Astrocyte (in vitro differentiated cells and primary cell): ENCODE measurements around the gene TRPM2. TPM values are rescaled to one million over a fixed set of nuclear protein-coding genes. Genes with fewer than 3 reads are reported as not detected.
A peak's percentile ranks its signal among the peaks of the same experiment; 100 is the strongest.

Experiments used
- DNase-seq: peaks from one replicate; pipeline ENCODE4 v3.0.0-alpha.2; 2010; ENCODE audit warnings: low read depth
- FAIRE-seq: peaks from 2 replicates; lab custom pipeline; 2011; peaks lifted over from hg19 to GRCh38; lab: Jason Lieb, UNC
- H2AFZ ChIP-seq: 2 replicates; pipeline ENCODE4 v1.6.0; 2012; ENCODE audit warnings: low read depth, low read length, inconsistent platforms
- H3K27ac ChIP-seq: 2 replicates; pipeline ENCODE4 v1.5.1; 2011; ENCODE audit warnings: low read depth, low read length, inconsistent platforms
- H3K27me3 ChIP-seq: 2 replicates; pipeline ENCODE4 v1.6.0; 2011; ENCODE audit warnings: low read length, inconsistent platforms; ENCODE audit not compliant: insufficient read depth
- H3K36me3 ChIP-seq: 2 replicates; pipeline ENCODE4 v1.5.1; 2011; ENCODE audit warnings: low read length, inconsistent platforms; ENCODE audit not compliant: insufficient read depth
- H3K4me1 ChIP-seq: 2 replicates; pipeline ENCODE4 v1.5.1; 2011; ENCODE audit warnings: low read length, inconsistent platforms; ENCODE audit not compliant: insufficient read depth
- H3K4me2 ChIP-seq: 2 replicates; pipeline ENCODE4 v1.6.0; 2012; ENCODE audit warnings: low read length, inconsistent platforms
- H3K4me3 ChIP-seq: 2 replicates; pipeline ENCODE4 v1.5.1; 2011; ENCODE audit warnings: low read depth, mild to moderate bottlenecking, low read length, inconsistent platforms; ENCODE audit not compliant: insufficient read depth
- H3K79me2 ChIP-seq: 2 replicates; pipeline ENCODE4 v1.6.0; 2012; ENCODE audit warnings: mild to moderate bottlenecking, low read length, inconsistent platforms; ENCODE audit not compliant: insufficient read depth
- H3K9ac ChIP-seq: 2 replicates; pipeline ENCODE4 v1.6.0; 2012; ENCODE audit warnings: mild to moderate bottlenecking, low read length, inconsistent platforms
- H3K9me3 ChIP-seq: 2 replicates; pipeline ENCODE4 v1.5.1; 2012; ENCODE audit warnings: low read depth, mild to moderate bottlenecking, low read length, inconsistent platforms; ENCODE audit not compliant: insufficient read depth
- H4K20me1 ChIP-seq: 2 replicates; pipeline ENCODE4 v1.6.0; 2012; ENCODE audit warnings: low read length, inconsistent platforms; ENCODE audit not compliant: insufficient read depth
- H3K27ac Mint-ChIP-seq: one replicate; pipeline ENCODE4 v1.8.0; 2021; ENCODE audit warnings: mild to moderate bottlenecking, mixed read lengths; ENCODE audit not compliant: unreplicated experiment
- H3K27me3 Mint-ChIP-seq: one replicate; pipeline ENCODE4 v1.8.0; 2021; ENCODE audit warnings: low read depth, mixed read lengths; ENCODE audit not compliant: unreplicated experiment
- H3K36me3 Mint-ChIP-seq: one replicate; pipeline ENCODE4 v1.8.0; 2021; ENCODE audit warnings: low read depth, mixed read lengths; ENCODE audit not compliant: unreplicated experiment
- H3K4me1 Mint-ChIP-seq: one replicate; pipeline ENCODE4 v1.8.0; 2021; ENCODE audit warnings: low read depth, mixed read lengths; ENCODE audit not compliant: unreplicated experiment
- H3K4me3 Mint-ChIP-seq: one replicate; pipeline ENCODE4 v1.8.0; 2021; ENCODE audit warnings: mild to moderate bottlenecking, moderate library complexity, mixed read lengths; ENCODE audit not compliant: unreplicated experiment
- H3K9me3 Mint-ChIP-seq: one replicate; pipeline ENCODE4 v1.8.0; 2021; ENCODE audit warnings: mild to moderate bottlenecking, mixed read lengths; ENCODE audit not compliant: unreplicated experiment
- CTCF ChIP-seq: IDR thresholded peaks from 2 replicates; pipeline ENCODE4 v1.5.1; 2011; ENCODE audit warnings: low read depth, mild to moderate bottlenecking, inconsistent platforms, low read length, moderate library complexity; ENCODE audit not compliant: insufficient read depth
- EZH2 ChIP-seq: IDR thresholded peaks from 2 replicates; pipeline ENCODE4 v1.6.1; 2012; ENCODE audit warnings: mild to moderate bottlenecking, low read length, inconsistent platforms; ENCODE audit not compliant: insufficient read depth
- total RNA-seq: library from RNA; stranded (reverse); gene quantifications from 2 replicates; pipeline ENCODE4 v1.2.1, GENCODE V29; 2021

The TRPM2 gene
- total RNA-seq, 1 donor from 2014 or later: 0.79 TPM

- H3K27ac Mint-ChIP-seq: peak overlapping the region; percentile 7
- no peaks in the 10 kb centered on the region for H3K9me3 Mint-ChIP-seq
- peaks cover 9% of the 10 kb centered on the region for H4K20me1 ChIP-seq
- H3K4me3 Mint-ChIP-seq: no peak overlapping the region
- H3K9ac ChIP-seq: no peak overlapping the region
- no peaks in the 10 kb centered on the region for H3K4me1 Mint-ChIP-seq
- no peak overlapping the region for H3K4me2 ChIP-seq
- H3K27me3 Mint-ChIP-seq: no peaks in the 10 kb centered on the region
- no peak for TF ChIP-seq CTCF
- TF ChIP-seq EZH2: no peak
- H3K36me3 ChIP-seq: peaks cover 5% of the 10 kb centered on the region
- H3K27me3 ChIP-seq: no peaks in the 10 kb centered on the region
- H3K36me3 Mint-ChIP-seq: peaks cover 6% of the 10 kb centered on the region
- no peak for DNase-seq
- H3K27ac ChIP-seq: no peak overlapping the region
- no peak overlapping the region for H2AFZ ChIP-seq
- H3K4me1 ChIP-seq: no peaks in the 10 kb centered on the region
- no peaks in the 10 kb centered on the region for H3K79me2 ChIP-seq
- no peaks in the 10 kb centered on the region for H3K9me3 ChIP-seq
- no peak for FAIRE-seq
- no peak overlapping the region for H3K4me3 ChIP-seq
These were observed 37.7 kb upstream of the TRPM2 start for GRCh38 chr21:44315691-44316203.

GRCh38 chr21:44316277-44316900, 37.0 kb upstream of the TRPM2 start:
- Mint-ChIP-seq H3K36me3 (peaks cover 6% of the 10 kb centered on the region), H3K27ac (peak overlapping the region; percentile 77), H3K9me3 (no peaks in the 10 kb centered on the region), H3K27me3 (no peaks in the 10 kb centered on the region), H3K4me1 (no peaks in the 10 kb centered on the region), H3K4me3 (no peak overlapping the region)
- no peak overlapping the region for H3K4me2 ChIP-seq
- H3K9me3 ChIP-seq: no peaks in the 10 kb centered on the region
- no peak overlapping the region for H3K27ac ChIP-seq
- H3K27me3 ChIP-seq: no peaks in the 10 kb centered on the region
- no peak overlapping the region for H3K9ac ChIP-seq
- TF ChIP-seq EZH2 (no peak), CTCF (no peak)
- no peak overlapping the region for H2AFZ ChIP-seq
- H3K79me2 ChIP-seq: no peaks in the 10 kb centered on the region
- FAIRE-seq: no peak
- peaks cover 4% of the 10 kb centered on the region for H4K20me1 ChIP-seq
- no peak overlapping the region for H3K4me3 ChIP-seq
- peaks cover under 1% of the 10 kb centered on the region for H3K36me3 ChIP-seq
- DNase-seq: no peak
- no peaks in the 10 kb centered on the region for H3K4me1 ChIP-seq

- no peak overlapping the region for H3K4me3 Mint-ChIP-seq
These were observed 36.1 kb upstream of the TRPM2 start for GRCh38 chr21:44317241-44317782.

More at GRCh38 chr21:44317241-44317782, 36.1 kb upstream of the TRPM2 start:
- Histone ChIP-seq H3K36me3 (no peaks in the 10 kb centered on the region), H3K4me2 (no peak overlapping the region), H3K4me1 (no peaks in the 10 kb centered on the region), H4K20me1 (peaks cover 4% of the 10 kb centered on the region), H3K27ac (no peak overlapping the region), H3K79me2 (no peaks in the 10 kb centered on the region), H3K27me3 (no peaks in the 10 kb centered on the region), H2AFZ (no peak overlapping the region), H3K9me3 (no peaks in the 10 kb centered on the region), H3K9ac (no peak overlapping the region), H3K4me3 (no peak overlapping the region)
- Mint-ChIP-seq H3K4me1 (no peaks in the 10 kb centered on the region), H3K9me3 (no peaks in the 10 kb centered on the region), H3K27ac (no peak overlapping the region), H3K36me3 (peaks cover 6% of the 10 kb centered on the region), H3K27me3 (no peaks in the 10 kb centered on the region)
- no peak for FAIRE-seq
- TF ChIP-seq CTCF (no peak), EZH2 (no peak)
- no peak for DNase-seq
